ENCODE results near the gene IL26. TPM values are rescaled to one million over a fixed set of nuclear protein-coding genes. Genes with fewer than 3 reads are reported as not detected.

The IL26 gene
- total RNA-seq, 1 experiment from 2014 or later = not detected

- Mint-ChIP-seq H3K4me1 (ENCODE audit: low read depth, unreplicated experiment) (peaks cover 14% of the 10 kb centered on the region), H3K27ac (ENCODE audit: unreplicated experiment) (no peak overlapping the region), H3K4me3 (ENCODE audit: low read depth, unreplicated experiment) (no peak overlapping the region), H3K36me3 (ENCODE audit: insufficient read depth, unreplicated experiment) (peaks cover 5% of the 10 kb centered on the region), H3K27me3 (ENCODE audit: unreplicated experiment) (peaks cover 31% of the 10 kb centered on the region), H3K9me3 (ENCODE audit: low read depth, unreplicated experiment) (peaks cover 2% of the 10 kb centered on the region)
- CTCF ChIA-PET = no interaction called here
- no peak for DNase-seq
- intact Hi-C loops (cut with micrococcal nuclease; ENCODE audit: unreplicated experiment) = no loop called here
- BruUV-seq (replicated peaks) = no TSS peak
- no peak for TF ChIP-seq CTCF (IDR thresholded peaks at IDR 0.05; ENCODE audit: unreplicated experiment)
These were observed 7.9 kb upstream of the IL26 start for GRCh38 chr12:68233498-68233897.

GRCh38 chr12:68231691-68232090 lies 6.1 kb upstream of the IL26 start:
- no peaks in the 10 kb centered on the region for H3K9me3 Mint-ChIP-seq (ENCODE audit: low read depth, unreplicated experiment)
- TF ChIP-seq CTCF (IDR thresholded peaks at IDR 0.05; ENCODE audit: unreplicated experiment) = no peak
- CTCF ChIA-PET = no interaction called here
- peaks cover 3% of the 10 kb centered on the region for H3K36me3 Mint-ChIP-seq (ENCODE audit: insufficient read depth, unreplicated experiment)
- H3K4me3 Mint-ChIP-seq (ENCODE audit: low read depth, unreplicated experiment) = no peak overlapping the region
- H3K27ac Mint-ChIP-seq (ENCODE audit: unreplicated experiment) = no peak overlapping the region
- DNase-seq = no peak
- peaks cover 38% of the 10 kb centered on the region for H3K27me3 Mint-ChIP-seq (ENCODE audit: unreplicated experiment)
- BruUV-seq (replicated peaks) = no TSS peak
- H3K4me1 Mint-ChIP-seq (ENCODE audit: low read depth, unreplicated experiment) = no peaks in the 10 kb centered on the region
- intact Hi-C loops (cut with micrococcal nuclease; ENCODE audit: unreplicated experiment) = no loop called here

GRCh38 chr12:68231229-68231628 lies 5.6 kb upstream of the IL26 start:
- CTCF ChIA-PET = no interaction called here
- no peak for TF ChIP-seq CTCF (IDR thresholded peaks at IDR 0.05; ENCODE audit: unreplicated experiment)
- H3K36me3 Mint-ChIP-seq (ENCODE audit: insufficient read depth, unreplicated experiment) = no peaks in the 10 kb centered on the region
- intact Hi-C loops (cut with micrococcal nuclease; ENCODE audit: unreplicated experiment) = no loop called here
- no peak overlapping the region for H3K4me3 Mint-ChIP-seq (ENCODE audit: low read depth, unreplicated experiment)
- H3K4me1 Mint-ChIP-seq (ENCODE audit: low read depth, unreplicated experiment) = no peaks in the 10 kb centered on the region
- BruUV-seq (replicated peaks) = no TSS peak
- no peak for DNase-seq
- H3K27ac Mint-ChIP-seq (ENCODE audit: unreplicated experiment) = no peak overlapping the region
- H3K27me3 Mint-ChIP-seq (ENCODE audit: unreplicated experiment) = peaks cover 42% of the 10 kb centered on the region
- no peaks in the 10 kb centered on the region for H3K9me3 Mint-ChIP-seq (ENCODE audit: low read depth, unreplicated experiment)

GRCh38 chr12:68229956-68230355 lies 4.3 kb upstream of the IL26 start:
- no TSS peak for BruUV-seq (replicated peaks)
- no peak for DNase-seq
- Mint-ChIP-seq H3K27me3 (ENCODE audit: unreplicated experiment) (peaks cover 55% of the 10 kb centered on the region), H3K9me3 (ENCODE audit: low read depth, unreplicated experiment) (no peaks in the 10 kb centered on the region), H3K4me1 (ENCODE audit: low read depth, unreplicated experiment) (no peaks in the 10 kb centered on the region), H3K4me3 (ENCODE audit: low read depth, unreplicated experiment) (no peak overlapping the region), H3K27ac (ENCODE audit: unreplicated experiment) (no peak overlapping the region), H3K36me3 (ENCODE audit: insufficient read depth, unreplicated experiment) (no peaks in the 10 kb centered on the region)
- intact Hi-C loops (cut with micrococcal nuclease; ENCODE audit: unreplicated experiment) = no loop called here
- CTCF ChIA-PET = no interaction called here
- no peak for TF ChIP-seq CTCF (IDR thresholded peaks at IDR 0.05; ENCODE audit: unreplicated experiment)

GRCh38 chr12:68227356-68227755 lies 1.7 kb upstream of the IL26 start:
- Mint-ChIP-seq H3K9me3 (ENCODE audit: low read depth, unreplicated experiment) (no peaks in the 10 kb centered on the region), H3K4me1 (ENCODE audit: low read depth, unreplicated experiment) (no peaks in the 10 kb centered on the region), H3K27me3 (ENCODE audit: unreplicated experiment) (peaks cover 45% of the 10 kb centered on the region), H3K36me3 (ENCODE audit: insufficient read depth, unreplicated experiment) (no peaks in the 10 kb centered on the region), H3K4me3 (ENCODE audit: low read depth, unreplicated experiment) (no peak overlapping the region), H3K27ac (ENCODE audit: unreplicated experiment) (no peak overlapping the region)
- intact Hi-C loops (cut with micrococcal nuclease; ENCODE audit: unreplicated experiment) = no loop called here
- CTCF ChIA-PET = no interaction called here
- no peak for DNase-seq
- BruUV-seq (replicated peaks) = no TSS peak
- TF ChIP-seq CTCF (IDR thresholded peaks at IDR 0.05; ENCODE audit: unreplicated experiment) = no peak
